Activated CD4-positive, alpha-beta T cell treated with anti-CD3 and anti-CD28 coated beads, Interleukin-2, amount 50 U/mL, for 4 hours (primary cell): Measurements from ENCODE around the gene ASAP3.
A peak's percentile ranks its signal among the peaks of the same experiment; 100 is the strongest.

Experiments
- DNase-seq, 2 experiments: peaks; one replicate each; pipeline ENCODE4 v3.0.0-alpha.2; 2020

ASAP3 gene

DNA sequence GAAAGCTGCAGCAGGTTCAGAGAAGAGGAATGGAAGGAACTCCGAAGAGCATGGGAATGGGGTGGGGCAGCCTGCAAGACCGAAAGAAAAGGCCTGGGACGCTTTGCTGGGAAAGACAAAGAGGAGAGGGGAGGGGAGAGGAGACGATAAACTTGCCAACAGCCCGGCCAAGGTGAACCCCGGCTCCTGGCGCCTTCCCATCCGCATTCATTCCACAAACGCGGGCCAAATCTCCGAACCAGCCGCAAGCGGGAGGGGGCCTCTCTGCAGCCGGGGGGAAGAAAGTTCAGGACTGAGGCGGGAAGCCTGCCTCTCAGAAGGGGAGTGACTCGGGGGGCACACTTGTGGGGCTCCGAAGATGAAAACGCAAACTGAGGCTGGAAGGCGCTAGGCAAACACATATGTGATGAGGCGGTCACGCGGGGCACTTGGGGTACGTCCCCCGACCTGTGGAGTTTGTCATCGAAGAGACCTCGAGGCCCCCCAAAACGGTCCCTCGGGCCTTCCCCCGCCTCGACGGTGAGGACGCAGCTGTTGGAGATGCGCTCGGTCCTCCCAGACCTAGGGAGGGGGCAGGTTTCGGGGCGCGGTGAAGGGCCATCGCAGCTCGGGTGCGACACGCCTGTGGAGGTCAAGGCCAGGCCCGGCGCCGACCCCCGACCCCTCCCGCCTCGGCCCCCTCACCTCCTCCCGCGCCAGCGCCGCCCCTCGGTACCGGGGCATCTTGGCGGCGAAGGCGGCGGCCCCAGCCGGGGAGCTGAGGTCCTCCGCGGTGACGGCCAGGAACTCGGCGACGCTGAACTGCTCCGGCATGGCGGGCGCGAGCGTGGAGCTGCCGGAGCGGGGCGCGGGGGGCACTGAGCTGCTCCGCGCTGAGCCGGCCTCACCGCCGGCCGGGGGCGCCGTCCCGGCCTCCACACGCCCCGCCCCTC lies at the start of gene ASAP3:
Gene ASAP3 (minus strand): TSS at position 859 of the 932 bp plus-strand sequence. CDS start 46 bp downstream, at position 813.
- peak in 1 of 2 experiments; percentile 2 for DNase-seq

DNA sequence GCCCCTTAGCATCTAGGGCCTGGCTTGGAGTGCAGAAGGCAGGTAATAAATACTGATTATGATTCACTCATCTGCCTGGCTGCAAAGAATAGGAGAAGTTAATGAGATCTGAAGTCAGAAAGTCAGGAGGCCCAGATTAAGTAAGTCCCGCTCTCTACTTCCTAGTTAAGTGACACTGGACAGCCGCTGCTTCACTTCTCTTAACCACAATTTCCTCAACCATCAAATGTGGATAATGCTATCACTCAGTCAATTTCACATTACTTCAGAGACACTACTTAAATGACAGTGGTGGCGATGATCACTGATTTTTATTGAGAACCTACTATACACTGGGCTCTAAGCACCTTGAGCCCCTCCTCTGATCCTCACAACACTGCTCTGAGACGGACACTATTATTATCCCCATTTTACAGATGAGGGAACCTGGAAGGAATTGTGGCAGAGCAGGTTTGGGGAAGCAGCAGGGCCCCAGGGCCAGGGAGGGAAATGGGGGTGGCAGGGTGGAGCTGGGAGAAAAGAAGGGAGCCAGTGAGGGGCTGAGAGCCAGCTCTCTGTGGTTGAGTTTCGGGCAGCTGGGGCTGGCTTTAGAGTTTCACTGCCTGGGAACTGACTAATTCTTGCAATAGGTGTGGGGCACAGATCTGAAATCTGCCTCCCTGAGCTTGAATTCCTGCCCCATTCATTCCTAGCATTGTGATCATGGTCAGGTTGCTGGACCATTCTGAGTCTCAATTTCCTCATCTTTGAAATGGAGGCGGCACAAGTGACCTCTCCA lies 49.5 kb upstream of the ASAP3 start:
- DNase-seq: no peak

DNA sequence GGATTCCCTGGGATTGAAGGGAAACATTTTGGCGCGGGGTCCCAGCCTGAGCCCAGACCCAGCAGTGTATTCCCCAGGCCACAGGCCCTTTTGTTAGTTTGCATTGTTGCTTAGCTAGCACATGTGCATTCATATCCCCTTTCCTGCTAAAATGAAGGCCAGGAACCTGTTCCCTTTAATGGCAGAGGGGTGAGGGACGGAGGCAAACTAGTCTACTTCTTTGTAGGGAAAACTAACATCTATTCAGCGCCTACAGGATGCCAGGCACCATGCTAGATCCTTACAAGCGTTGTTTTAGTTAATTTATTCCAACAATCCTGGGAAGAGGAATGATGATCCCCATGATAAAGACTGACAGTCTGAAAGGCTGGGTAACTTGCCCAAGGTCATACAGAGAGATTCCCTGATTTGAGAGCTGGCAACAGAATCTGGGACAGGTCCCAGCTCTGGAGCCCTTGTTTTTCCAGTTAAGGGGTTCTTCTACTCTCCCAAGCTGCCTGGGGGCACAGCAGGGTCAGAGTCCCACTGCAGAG lies 47.6 kb upstream of the ASAP3 start:
- DNase-seq: no peak

DNA sequence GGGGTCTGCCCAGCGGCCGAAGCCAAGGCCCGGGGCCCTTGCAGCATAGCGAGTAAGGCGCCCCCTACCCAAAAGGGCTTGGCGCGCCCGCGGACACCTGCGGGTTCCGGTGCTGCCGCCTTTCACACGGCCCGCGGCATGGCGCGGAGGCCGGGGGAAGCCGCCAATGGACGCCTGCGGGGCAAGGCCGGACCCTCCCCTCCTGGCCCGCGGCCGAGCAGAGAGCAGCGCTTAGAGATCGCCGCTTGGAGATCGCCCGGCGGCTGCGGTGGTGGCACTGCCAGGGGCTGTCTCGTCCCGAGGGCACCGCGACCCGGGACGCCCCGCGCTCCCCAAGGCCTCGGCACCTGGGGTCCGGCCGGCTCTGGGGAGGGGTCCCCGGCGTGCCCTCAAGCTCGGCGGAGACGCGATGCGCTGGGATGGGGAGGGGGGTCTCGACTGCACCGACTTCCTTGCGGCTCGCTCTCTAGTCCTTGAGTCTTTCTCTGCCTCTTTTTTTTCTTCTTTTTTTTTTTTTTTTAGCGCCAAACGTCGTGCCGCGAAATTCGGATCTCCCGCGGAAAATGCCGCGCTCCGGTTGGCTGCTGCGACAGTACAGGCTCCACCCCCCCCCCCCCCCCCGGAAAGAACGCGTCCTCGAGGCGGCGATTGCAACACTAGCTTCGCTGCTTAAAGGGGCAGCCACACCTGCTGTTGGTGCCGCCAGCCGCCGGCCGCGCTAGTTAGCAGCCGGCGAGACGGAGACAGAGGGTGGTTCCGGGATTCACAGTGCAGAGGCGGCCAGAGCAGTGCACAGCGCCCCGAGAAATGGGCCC lies 47.0 kb upstream of the ASAP3 start, which contains the start of gene E2F2:
Gene E2F2 (minus strand): TSS at position 487 of the 815 bp plus-strand sequence. CDS start 440 bp downstream, at position 47.
- peak; percentile 73 to 74 for DNase-seq

DNA sequence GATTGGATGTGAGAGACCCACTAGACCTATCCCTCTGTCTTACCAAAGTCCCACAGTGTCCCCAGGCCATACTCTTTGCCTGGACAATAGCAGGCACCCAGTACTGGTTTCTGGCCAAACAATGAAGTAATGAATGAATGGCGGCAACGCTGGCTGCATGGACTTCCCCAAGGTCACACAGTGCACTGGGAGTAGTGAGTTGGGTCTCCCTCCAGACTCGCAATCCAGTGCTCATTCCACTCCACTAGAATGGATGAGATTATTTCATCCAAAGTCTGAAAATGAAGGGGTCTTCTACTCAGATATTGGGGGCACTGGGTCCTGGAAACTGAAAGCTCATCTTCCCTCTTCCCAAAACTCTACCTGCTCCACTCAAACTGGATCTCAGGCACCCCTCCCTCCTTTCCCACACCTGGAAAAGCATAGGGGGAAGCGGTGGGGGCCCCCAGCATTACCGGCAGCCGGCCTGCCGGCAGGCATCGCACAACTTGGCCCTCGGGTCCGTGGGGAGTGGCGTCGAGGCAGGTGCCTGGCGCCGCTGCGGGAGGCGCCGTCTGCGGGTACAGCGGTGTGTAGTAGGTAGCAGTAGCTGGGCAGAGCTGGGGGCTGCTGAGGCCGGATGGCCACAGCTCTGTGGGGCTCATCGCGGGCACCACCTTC lies 46.2 kb upstream of the ASAP3 start:
- DNase-seq: no peak

DNA sequence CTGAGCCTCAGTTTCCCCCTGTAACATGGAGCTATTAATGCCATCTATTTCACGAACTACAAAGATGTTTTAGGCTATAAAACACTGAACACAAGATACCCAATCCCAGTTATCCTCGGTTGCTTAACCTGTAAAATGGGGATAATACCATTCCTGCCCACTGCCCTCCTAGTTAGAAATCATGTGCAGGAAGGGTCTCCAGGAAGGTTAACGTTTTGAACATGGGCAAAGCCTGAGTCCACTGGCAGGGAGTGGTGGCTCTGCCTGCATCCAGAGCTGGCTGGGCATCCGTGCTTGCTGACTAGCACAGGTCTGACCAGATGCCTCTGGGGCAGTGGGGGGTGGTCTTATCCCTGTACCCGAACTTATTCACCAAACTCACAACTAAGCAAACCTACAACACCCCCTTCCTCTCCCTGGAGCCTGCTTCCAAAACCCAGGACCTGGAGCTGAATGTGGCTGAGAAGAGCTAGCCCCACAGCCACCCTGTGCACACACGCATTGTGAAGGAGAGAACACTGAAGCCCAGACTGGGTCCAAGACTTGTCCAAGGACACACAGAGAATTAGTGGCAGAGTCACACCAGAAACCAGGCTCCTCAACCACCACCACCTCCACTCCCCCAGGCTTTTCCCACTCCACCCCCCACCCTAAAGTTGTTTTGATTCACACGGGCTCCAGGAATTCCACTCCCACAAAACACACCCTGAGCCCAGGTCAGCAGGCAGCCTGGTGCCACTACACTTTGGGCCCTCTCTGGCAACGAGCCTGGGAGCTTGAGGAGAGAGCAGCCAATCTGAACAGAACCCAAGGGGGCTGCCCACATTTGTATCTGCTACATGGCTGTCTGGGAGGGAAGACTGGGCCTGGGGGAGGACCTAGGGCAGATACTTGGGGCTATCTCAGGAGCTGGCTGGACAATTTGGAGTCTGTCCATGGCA lies 45.4 kb upstream of the ASAP3 start:
- no peak for DNase-seq

DNA sequence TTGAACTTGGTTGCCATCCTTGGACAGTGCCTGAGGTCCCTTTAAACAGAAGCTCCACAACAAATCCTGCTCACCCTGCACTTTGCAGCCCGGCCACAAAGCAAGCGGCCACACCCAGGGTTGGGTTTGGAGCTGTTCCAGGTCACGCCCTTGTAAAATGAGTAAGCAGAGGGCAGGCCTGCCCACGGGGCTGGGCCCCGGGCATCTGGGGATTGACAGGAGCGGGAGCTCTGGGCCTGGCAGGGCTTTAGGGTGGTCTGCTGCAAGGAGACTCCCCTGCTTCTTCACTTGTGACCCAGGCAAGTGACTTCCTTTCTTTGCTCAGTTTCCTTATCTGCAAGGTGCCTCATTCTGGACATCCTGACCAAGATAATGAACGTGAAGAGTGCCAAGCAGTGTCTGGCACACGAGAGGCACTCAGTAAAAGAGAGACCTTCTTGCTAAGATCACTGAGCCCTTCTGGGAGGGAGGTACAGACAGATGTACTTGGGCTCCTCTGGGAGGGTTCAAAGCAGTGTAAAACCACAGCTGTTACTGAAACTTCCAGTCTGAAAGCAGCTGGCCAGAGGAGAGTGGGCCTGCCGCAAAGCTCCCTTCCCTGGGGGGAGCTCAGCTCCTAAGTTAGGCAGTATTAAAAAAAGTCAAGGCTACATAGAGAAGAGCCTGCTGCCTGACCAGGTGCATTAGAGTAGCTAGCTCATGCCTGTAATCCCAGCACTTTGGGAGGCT lies 44.4 kb upstream of the ASAP3 start:
- DNase-seq: peak; percentile 68 to 74

DNA sequence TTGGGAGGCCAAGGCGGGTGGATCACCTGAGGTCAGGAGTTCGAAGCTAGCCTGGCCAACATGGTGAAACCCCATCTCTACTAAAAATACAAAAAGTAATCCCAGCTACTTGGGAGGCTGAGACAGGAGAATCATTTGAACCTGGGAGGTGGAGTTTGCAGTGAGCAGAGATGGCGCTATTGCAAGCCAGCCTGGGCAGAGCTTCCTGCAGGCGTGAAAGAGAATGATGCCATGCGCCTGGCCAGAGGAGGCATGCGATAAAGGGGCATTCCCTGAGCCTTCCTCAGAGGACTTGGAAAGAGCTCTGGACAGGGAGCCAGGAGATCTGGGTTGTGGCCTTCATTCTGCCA lies 43.9 kb upstream of the ASAP3 start:
- no peak for DNase-seq

DNA sequence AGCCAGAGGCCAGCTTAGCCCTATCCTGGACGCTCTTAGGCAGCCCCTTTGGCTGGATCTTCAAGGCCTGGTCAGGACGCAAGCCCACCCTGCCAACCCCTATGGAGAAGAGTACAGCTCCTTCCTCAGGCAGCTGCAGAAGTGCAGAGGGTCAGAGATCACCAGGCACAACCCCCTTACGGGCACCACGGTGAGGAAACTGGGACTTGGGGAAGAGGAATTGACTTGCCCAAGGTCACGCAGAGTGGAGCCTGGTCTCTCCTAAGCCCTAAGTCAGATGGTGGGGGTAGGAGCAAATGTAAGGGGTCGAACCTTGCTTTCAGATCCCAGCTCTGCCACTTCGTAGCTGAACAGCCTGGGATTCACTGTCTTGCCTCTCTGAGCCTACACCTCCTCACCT lies 43.4 kb upstream of the ASAP3 start:
- DNase-seq: no peak

DNA sequence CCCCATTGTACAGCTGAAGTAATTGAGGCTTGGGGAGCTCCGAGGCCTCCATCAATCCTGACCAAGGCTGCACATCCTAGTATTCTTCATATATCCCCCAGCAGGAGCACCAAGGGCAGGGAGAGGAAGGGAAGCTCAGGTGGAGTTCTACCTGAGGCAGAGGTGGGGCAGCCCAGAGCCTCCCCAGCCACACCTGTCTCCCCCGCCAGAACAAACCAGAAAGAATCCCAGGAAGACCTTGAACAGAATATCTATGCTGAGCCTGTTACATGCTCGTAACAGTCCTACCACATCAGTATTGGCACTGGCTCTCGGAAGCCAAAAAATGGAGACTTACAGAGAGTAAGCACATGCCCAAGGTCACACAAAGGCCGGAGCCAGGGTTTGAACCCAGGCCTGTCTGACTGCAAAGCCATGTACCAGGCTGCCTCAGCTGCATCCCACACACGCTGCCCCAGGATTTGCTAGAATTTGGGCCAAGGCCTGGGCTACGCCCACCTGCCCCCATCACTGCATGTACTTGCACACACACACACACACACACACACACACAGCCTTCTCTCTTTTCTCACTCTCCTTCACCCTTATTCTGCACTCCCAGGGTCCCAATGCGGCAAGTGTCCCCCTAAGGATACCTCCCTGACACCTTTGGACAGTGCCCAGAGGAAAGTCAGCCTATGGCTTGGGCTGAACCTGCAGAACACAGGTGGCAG lies 42.5 kb upstream of the ASAP3 start:
- DNase-seq: no peak

DNA sequence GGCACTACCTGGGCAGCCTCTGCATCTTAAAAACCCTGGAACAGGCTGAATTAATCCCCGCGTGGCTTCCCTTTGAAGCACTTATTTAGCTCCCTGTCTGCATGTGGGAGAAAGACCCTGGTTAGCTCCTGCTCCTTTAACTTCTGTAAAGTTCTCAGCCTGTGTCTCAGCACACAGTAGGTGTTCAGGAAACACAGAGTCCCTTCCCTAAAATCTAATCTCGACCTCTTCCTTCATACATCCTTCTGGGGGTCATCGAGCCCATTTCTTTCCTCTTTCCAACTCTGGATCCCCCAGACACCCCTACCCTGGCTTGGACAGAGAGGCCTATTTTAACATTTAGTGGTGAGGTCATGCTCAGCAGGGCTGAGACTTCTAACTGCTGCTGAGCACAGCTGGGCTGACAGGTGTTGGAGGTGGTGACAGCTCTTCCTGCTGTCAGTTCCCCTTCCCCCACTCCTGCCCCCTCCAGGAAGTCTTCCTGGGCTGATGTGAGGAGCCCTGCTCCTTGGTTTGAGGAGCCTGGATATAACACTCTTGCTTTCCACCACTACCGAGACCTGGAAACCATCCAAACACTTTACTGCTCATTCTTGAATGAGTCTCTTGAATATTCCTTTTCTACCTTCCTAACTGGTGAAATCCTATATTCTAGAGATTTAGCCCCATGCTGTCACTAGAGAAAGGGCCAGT lies 41.7 kb upstream of the ASAP3 start:
- no peak for DNase-seq

DNA sequence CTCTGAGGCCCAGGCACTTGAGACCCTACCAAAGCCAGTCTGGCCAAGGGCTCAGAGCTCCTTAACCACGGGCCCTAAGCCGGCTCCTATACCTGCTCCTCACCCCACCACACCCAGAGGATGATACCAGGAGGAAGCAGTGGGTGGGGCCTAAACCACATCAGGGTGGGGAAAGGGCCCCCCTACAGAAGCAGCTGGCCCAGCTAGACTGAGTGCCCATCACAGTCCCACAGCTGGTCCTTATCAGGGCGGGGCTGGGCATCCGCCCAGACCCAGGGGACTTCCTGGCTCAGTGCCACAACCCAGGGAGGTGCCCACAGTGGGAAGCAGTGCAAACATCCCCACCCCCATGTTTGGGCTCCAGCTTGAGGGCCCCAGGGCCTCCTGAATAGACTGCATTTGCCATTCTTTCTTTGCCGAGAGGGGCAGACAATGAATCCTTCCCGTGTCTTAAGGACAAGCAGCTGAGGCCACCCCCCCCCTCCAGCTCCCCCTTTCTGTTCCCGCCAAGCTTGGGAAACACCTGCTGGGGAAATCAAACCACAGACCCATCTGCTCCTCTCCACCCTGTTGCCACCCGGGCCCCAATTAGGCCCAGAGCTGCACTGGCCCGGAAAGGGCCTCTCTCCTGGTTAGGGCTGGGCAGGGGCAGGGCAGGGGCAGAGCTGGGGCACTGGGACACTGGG lies 40.9 kb upstream of the ASAP3 start:
- no peak for DNase-seq

DNA sequence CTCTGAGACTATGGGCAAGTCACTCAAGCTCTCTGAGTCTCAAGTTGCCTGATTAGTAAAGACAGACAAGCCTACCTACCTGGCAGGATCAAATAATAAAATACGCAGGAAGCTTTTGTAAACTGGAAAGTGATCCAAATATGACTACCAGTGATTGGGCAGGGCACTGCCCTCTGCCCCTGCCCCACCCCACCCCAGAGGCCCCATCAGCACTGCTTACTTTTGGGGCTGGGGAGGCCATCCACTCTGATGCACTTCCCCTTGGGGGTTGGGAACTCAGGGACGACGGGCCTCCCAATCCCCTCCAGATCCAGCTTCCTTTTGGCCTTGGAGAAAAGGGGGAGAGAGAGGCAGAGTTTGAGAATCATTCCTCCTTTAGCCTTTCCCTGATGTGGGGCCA lies 40.2 kb upstream of the ASAP3 start:
- DNase-seq: no peak

DNA sequence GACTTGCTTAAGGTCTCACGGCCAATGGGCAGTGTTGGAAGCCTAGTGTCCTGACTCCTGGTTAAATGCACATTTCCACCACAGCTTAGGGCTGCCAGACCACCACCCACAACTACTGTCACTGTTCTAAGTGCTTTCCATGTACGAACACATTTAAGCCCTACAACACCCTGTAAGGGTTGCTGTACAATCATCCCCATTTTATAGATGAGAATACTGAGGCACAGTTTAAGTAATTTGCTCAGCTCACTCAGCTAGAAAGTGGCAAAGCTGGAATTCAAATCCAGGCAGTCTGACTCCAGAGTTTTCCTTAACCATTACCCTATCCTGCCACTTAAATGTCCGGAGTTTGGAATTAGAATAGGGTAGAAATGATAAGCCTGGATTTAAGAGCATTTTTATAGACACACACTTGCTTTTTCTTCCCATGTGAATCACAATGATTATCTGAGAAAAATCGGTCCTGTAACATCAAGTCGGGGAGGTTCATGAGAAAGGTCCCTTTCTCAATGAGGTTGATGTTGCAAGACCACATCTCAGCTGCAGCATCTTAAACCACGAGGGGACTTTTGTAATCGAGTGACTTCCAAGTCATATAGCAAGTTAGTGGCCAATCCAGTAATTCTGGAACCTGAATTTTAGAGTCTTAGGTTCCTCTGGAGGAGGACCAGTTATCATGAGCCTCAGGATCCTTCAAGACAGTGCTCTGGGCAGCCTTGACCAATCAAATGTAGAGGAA lies 38.4 kb upstream of the ASAP3 start:
- DNase-seq: no peak

DNA sequence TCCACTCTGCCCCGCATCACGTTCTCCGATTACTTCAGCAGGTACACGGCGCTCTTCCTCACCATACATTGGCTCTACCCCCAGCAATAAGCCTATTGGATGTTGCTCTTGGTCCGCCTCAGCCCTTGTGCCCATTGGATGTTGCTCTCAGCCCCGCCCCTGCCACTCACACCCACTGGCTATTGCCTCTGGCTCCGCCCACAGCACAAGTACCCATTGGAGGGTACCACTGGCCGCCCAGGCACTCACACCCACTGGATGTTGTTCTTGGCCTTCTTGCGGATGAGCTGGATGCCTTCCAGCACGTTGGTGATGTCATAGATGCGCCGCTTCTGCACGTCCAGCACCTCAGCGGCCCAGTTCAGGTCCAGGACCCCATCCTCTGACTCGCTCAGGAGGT lies 37.6 kb upstream of the ASAP3 start:
- no peak for DNase-seq

DNA sequence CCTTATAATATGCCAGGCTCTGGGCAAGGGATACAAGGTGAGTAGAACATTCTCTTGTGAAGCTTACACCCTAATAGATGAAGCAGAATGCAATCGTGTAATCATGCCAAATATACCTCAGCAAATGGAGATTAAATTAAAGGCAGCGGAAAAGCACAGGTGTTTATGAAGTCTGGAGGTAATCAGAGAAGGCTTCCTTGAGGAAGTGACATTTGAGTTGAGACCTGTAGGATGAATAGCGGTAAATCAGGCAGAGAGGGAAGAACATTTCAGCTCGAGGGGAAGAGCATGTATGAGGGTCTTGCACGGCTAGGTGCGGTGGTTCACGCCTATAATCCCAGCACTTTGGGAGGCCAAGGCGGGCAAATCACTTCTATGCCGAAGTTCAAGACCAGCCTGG lies 33.6 kb upstream of the ASAP3 start:
- no peak for DNase-seq

DNA sequence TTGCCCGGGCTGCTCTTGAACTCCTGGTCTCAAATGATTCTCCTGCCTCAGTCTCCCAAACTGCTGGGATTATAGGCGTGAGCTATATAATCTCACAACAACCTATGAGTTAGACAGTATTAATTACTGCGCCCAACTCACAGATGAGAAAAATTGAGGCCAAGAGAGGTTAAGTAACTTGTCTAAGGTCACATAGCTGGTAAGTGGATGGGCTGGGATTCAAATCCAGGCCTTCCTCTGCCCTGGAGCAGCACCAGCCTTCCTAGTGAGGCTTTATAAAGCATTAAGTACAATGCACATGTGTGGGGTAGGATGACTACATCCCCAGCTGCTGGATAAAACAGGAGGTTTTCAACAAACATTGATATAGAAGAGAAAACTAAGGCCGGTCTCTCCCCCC lies 31.9 kb upstream of the ASAP3 start:
- DNase-seq: no peak
